ENCODE results near the gene CRISP1.
"Not testable (repeated sequence)": the region's sequence is repeated elsewhere in the genome, so short reads cannot be mapped to it uniquely, and the experiment has no call there.

Gene CRISP1

DNA sequence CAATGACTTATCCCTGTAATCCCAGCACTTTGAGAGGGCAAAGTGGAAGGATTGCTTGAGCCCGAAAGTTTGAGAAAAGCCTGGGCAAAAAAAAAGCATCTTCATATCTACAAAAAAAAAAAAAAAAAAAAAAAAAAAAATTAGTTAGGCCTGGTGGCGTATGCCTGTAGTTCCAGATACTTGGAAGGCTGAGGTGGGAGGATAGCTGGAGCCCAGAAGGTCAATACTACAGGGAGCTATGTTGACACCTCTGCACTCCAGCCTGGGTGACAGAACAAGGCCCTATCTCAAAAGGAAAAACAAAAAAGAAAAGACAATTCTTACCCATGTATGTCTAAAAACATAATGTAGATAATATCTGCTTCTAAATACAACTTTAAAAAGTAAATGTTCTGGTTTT, 27.2 kb downstream of the CRISP1 start:
- DNase-seq, result no peak

DNA sequence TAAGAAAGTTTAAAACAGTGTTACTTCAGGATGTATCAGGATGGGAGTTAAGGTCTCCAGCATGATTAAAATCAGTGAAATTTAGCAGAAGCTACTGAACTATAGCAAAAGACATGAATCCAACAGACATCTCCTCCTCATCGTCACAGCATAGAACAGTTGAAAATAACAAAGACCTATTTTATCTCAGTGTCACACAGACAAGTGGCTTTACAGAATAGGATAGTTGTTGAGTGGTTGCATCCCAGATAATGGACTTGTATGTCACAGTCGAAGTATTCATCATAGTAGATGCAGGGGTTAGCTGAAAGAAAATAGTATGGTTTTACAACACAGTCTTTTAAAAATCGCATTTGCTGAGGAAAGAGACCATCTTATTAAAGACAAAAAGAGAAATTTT, 31.2 kb downstream of the CRISP1 start:
- DNase-seq, result no peak

DNA sequence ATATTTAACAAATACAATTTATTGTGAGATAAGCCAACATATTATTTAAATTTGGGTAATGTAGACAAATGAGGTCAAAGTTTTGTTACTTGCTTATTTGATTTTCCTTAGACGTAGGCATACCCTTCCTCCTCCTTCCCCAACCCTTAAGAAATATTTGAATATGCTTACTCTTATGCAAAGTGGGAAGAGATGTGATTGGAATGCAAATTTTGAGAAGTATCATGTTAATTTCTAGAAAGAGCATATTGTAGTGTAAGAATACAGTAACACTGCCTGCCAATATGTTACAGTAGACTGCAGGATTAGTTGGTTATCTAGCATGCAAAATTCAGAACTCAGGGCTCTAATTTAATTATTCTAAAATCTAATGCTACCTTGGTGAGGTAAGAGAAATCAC, 32.9 kb downstream of the CRISP1 start:
- no peak for DNase-seq

DNA sequence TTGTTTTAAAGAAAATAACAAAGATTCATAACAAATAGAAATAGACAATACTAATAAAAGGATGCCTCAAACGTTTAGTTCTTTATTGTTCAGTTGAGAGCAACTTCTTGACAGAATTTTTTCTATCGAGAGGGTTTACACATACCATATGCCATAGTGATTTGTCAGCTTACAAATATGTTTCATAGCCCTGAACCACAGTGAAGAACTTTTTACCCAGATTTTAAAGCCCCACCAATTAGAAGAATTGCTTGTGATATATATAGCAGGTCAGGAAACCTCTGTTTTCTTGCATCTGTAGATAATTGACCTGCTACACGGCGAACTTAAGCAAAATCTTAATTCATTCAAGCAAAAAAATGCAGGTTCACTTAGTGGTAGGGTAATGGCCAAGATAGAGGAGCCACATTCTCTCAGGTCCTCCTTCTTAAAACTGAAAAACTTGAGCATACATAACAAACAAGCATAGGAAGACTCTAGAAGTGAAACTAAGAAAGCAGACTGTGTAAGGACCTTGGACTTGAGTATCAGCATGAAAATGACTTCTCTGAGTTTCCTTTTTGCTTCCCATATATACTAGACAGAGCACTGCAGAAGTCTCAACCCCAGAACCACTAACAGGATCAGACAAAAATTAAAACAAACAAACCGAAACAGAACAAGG, 39.5 kb downstream of the CRISP1 start:
- DNase-seq, result no peak

DNA sequence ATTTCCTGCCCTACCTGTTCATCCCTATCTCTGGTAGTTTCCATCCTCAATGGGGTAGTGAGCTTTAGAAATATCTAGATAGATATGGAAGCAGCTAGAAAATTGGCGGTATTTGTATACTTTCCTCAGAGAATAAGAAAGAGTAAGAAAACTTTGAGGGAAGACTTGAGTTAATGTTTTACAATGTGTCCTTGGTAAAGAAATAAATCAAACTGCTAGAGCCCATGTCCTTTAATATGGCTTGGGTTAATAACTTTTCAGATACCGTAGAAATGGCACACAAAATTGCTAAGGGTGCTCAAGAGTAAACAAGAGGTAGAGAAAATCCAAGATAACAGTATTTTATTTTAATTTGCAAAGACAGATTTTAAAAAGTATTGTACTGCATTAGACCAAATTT, 51.2 kb downstream of the CRISP1 start:
- no peak for DNase-seq

DNA sequence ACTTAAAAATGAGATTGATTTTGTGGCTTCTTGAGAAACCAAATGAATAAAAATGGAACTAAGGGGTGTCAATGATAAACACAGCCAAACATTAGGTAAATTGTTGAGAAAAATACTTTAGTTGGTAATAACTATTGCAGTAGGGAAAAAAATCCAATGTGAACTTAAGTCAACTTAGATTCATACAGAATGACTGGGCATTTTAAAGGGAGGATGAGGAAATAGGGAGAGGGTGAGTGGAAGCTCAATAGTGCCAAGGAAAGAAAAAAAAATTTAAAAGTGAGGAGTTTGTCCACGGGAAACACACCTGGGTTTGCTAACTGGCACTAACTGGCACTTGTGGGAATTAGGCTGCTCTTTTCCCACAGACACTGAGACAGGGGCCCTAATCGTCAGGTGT, 53.1 kb downstream of the CRISP1 start:
- DNase-seq, result no peak

DNA sequence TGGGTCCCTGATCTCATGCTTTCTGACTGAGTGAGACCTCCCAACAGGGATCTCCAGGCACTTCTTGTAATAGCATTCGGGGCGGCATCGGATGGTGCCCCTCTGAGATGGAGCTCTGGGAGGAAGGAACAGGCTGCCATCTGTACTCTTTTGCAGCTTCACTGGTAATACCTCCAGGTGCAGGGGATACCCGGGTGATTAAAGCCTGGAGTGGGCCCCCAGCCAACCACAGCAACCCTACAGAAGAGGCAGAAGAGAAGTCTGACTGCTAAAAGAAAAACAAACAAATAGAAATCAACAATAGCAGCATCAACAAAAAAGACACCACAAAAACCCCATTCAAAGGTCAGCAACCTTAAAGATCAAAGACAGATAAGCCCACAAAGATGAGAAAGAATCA, 60.2 kb downstream of the CRISP1 start:
- DNase-seq, result no peak

DNA sequence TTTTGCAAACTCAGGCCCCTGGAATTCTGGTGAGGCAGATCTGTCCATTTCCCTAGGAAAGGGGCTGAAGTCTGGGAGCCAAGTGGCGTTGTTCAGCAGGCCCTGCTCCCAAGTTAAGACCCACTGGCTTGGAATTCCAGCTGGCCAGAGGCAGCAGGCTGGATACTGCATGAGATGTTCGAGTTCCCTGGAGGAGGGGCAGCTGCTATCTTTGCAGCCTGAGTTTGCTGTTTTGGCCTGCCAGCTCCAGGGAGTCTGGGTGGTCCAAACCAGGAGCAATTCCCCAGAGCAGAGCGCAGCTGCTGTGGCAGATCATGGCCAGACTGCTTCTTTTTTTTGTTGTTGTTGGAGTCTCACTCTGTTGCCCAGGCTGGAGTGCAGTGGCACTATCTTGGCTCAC, 61.1 kb downstream of the CRISP1 start:
- no peak for DNase-seq

DNA sequence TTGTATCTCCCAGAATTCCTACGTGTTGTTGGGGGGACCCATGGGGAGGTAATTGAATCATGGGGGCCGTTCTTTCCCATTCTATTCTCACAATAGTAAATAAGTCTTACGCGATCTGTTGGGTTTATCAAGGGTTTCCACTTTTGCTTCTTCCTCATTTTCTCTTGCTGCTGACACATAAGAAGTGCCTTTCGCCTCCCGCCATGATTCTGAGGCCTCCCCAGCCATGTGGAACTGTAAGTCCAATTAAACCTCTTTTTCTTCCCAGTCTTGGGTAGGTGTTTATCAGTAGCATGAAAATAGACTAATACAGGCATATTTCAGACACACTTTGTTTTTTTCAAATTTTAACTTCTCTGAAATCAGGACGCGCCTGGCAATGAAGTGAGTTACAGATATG, 64.8 kb downstream of the CRISP1 start:
- DNase-seq, result no peak

DNA sequence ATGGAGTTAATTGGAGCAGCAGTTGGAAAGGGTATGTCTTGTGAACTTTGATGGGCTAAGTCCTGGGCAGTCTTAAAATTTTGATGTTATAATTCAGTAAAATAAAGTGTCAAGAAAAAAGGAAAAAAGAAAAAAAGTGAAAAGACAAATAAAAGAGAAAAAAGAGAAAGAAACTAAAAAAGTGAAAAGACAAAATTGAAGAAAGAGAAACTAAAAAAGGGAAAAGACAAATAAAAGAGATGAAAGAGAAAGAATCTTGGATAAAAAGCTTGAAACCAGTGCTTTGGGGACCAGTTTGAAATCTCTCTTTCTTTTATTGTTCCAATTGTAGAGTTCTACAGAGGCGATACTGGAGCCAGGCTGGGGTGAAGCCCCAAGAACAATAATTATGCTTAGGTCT, 67.2 kb downstream of the CRISP1 start:
- DNase-seq, result no peak

DNA sequence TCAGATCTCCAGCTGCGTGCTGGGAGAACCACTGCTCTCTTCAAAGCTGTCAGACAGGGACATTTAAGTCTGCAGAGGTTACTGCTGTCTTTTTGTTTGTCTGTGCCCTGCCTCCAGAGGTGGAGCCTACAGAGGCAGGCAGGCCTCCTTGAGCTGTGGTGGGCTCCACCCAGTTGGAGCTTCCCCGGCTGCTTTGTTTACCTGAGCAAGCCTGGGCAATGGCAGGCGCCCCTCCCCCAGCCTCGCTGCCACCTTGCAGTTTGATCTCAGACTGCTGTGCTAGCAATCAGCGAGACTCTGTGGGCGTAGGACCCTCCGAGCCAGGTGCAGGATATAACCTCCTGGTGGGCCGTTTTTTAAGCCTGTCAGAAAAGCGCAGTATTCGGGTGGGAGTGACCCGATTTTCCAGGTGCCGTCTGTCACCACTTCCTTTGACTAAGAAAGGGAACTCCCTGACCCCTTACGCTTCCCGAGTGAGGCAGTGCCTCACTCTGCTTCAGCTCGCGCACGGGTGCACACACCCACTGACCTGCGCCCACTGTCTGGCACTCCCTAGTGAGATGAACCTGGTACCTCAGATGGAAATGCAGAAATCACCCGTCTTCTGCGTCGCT, 69.4 kb downstream of the CRISP1 start:
- not testable (repeated sequence) for DNase-seq

DNA sequence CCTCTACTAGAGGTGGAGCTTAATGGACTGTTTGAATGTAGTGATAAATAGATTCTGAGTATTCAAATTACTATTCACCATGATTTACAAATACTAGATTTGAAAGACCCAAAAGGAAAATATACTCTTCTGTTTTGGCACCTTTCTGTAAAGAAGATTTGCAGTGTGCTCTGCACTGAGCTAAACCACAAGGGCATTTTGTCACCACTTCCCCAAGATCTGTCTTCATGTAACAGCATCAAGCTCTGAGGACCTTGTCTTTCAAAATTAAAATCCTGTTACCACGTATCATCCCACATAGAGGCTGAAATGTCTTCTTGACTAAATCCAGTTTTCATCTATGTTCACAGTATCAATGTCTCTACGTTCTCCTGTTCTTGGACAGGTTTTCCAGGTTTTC, 76.0 kb downstream of the CRISP1 start:
- DNase-seq, result no peak

DNA sequence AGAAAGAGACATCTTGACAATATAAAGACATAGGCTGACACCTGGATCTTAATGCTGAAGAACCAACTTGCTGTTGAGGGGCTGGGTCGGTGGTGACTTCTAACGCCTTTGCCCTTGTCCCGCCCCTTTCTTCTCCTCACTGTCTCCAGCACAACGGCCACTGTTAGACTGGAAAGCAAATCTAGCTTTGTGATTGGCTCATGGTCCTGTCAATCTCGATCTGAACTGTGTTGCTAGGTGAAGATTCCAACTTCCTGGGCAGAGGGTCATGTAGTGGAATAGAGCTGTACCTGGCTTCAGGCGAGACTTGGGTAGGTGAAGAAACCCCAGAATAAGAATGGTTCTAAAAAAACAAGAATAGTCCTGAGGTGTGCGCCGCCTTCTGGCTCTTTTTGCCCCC, 79.2 kb downstream of the CRISP1 start, which contains the start of gene PGK2:
Gene PGK2 (minus strand): TSS at position 110 of the 400 bp plus-strand sequence. CDS start 98 bp downstream, at position 12.
- DNase-seq, result no peak

DNA sequence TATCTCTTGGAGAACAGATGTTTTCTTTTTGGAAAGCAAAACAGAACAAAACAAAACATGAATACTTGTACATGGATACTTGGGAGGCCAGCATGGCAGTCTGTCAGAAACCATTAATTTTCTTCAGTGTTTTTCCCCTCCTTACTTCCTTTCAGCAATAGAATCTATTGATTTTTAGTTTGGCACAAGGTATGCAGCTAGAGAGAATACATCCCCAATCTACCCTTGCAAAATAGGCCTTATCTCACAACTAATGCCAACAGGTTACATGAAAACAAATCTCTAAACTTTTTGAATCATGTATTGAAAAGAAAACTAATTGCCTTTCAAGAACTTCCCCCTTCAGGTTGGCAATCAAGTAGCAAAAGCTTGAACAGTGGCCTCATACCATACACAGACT, 82.1 kb downstream of the CRISP1 start:
- no peak for DNase-seq
